ENCODE data around the gene DERL3.
A peak's percentile ranks its signal among the peaks of the same experiment; 100 is the strongest.

The DERL3 gene

GRCh38 chr22:23847310-23847920, 8.6 kb upstream of the DERL3 start:
- no peak for DNase-seq

- no peak for DNase-seq
Measured at GRCh38 chr22:23846081-23846469, 7.3 kb upstream of the DERL3 start.

GRCh38 chr22:23845265-23846080, 6.7 kb upstream of the DERL3 start:
- no peak for DNase-seq

- DNase-seq, result no peak
Measured at GRCh38 chr22:23844739-23845202, 6.0 kb upstream of the DERL3 start.

- no peak for DNase-seq
Measured at GRCh38 chr22:23842599-23842998, 3.8 kb upstream of the DERL3 start.

GRCh38 chr22:23841736-23842445, 3.1 kb upstream of the DERL3 start:
- no peak for DNase-seq

- no peak for DNase-seq
Measured at GRCh38 chr22:23841292-23841691, 2.5 kb upstream of the DERL3 start.

GRCh38 chr22:23840026-23840425, 1.2 kb upstream of the DERL3 start:
- DNase-seq, result no peak

GRCh38 chr22:23837911-23838680, 710 bp downstream of the DERL3 start:
- peak in 1 of 2 donors; percentile 28 for DNase-seq

- no peak for DNase-seq
Measured at GRCh38 chr22:23837496-23837859, 1.3 kb downstream of the DERL3 start.

GRCh38 chr22:23836692-23837495, 1.9 kb downstream of the DERL3 start:
- no peak for DNase-seq

- DNase-seq, result no peak
Measured at GRCh38 chr22:23836281-23836680, 2.5 kb downstream of the DERL3 start.

GRCh38 chr22:23835484-23836144, 3.2 kb downstream of the DERL3 start:
- DNase-seq, result no peak

- no peak for DNase-seq
Measured at GRCh38 chr22:23834793-23835483, 3.9 kb downstream of the DERL3 start.

- no peak for DNase-seq
Measured at GRCh38 chr22:23834406-23834792, 4.4 kb downstream of the DERL3 start.

- no peak for DNase-seq
Measured at GRCh38 chr22:23833911-23834317, 4.9 kb downstream of the DERL3 start.

- no peak for DNase-seq
Measured at GRCh38 chr22:23833017-23833751, 5.6 kb downstream of the DERL3 start.

GRCh38 chr22:23832226-23833016, 6.4 kb downstream of the DERL3 start:
- DNase-seq, result no peak

GRCh38 chr22:23831781-23832180, 7.0 kb downstream of the DERL3 start:
- no peak for DNase-seq
